ENCODE measurements around the gene UQCC3. TPM values are rescaled to one million over a fixed set of nuclear protein-coding genes. Genes with fewer than 3 reads are reported as not detected.

UQCC3 gene
- total and polyA plus RNA-seq, 2 of the 13 experiments (the other 11 are each of a cell fraction or from before 2014, with no cell fraction given), result 7.7 to 16.0 TPM

DNA sequence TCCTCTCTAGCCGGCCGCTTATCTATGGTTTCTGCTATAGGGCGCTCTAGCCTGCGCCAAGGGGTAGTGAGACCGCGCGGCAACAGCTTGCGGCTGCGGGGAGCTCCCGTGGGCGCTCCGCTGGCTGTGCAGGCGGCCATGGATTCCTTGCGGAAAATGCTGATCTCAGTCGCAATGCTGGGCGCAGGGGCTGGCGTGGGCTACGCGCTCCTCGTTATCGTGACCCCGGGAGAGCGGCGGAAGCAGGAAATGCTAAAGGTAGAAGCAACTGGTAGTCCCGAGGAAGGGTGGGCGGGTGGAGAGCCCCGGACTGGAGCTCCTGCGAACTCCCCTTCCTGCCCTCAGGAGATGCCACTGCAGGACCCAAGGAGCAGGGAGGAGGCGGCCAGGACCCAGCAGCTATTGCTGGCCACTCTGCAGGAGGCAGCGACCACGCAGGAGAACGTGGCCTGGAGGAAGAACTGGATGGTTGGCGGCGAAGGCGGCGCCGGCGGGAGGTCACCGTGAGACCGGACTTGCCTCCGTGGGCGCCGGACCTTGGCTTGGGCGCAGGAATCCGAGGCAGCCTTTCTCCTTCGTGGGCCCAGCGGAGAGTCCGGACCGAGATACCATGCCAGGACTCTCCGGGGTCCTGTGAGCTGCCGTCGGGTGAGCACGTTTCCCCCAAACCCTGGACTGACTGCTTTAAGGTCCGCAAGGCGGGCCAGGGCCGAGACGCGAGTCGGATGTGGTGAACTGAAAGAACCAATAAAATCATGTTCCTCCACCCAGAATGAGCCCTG lies at the start of gene UQCC3, which contains the start of gene LBHD1 (continued):
- TF ChIP-seq, protein P1, sequence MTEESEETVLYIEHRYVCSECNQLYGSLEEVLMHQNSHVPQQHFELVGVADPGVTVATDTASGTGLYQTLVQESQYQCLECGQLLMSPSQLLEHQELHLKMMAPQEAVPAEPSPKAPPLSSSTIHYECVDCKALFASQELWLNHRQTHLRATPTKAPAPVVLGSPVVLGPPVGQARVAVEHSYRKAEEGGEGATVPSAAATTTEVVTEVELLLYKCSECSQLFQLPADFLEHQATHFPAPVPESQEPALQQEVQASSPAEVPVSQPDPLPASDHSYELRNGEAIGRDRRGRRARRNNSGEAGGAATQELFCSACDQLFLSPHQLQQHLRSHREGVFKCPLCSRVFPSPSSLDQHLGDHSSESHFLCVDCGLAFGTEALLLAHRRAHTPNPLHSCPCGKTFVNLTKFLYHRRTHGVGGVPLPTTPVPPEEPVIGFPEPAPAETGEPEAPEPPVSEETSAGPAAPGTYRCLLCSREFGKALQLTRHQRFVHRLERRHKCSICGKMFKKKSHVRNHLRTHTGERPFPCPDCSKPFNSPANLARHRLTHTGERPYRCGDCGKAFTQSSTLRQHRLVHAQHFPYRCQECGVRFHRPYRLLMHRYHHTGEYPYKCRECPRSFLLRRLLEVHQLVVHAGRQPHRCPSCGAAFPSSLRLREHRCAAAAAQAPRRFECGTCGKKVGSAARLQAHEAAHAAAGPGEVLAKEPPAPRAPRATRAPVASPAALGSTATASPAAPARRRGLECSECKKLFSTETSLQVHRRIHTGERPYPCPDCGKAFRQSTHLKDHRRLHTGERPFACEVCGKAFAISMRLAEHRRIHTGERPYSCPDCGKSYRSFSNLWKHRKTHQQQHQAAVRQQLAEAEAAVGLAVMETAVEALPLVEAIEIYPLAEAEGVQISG (CRISPR knock-in tag; IDR thresholded peaks at IDR 0.05), result peak; percentile 99
- TF ChIP-seq KLF12 (CRISPR knock-in tag; IDR thresholded peaks at IDR 0.05; ENCODE audit: borderline replicate concordance) (peak; percentile 39; the same call in 1 of the 2 replicates), SP5 (CRISPR knock-in tag; IDR thresholded peaks at IDR 0.05; ENCODE audit: borderline replicate concordance, low read depth) (peak; percentile 11; the same call in 1 of the 2 replicates), ZKSCAN8 (CRISPR knock-in tag; IDR thresholded peaks at IDR 0.05; ENCODE audit: borderline replicate concordance) (no peak), ZNF549 (CRISPR knock-in tag; IDR thresholded peaks at IDR 0.05) (no peak), ZNF530 (CRISPR knock-in tag; IDR thresholded peaks at IDR 0.05; ENCODE audit: low read depth) (no peak), ETV5 (CRISPR knock-in tag; IDR thresholded peaks at IDR 0.05; ENCODE audit: borderline replicate concordance) (peak; percentile 45; the same call in 1 of the 2 replicates), SRSF4 (IDR thresholded peaks at IDR 0.05; ENCODE audit: low read depth, low read length, poor library complexity, severe bottlenecking) (no peak), ZNF556 (CRISPR knock-in tag; IDR thresholded peaks at IDR 0.05; ENCODE audit: borderline replicate concordance) (peak; percentile 78; the same call in 1 of the 2 replicates), HMGA1 (CRISPR knock-in tag; conservative IDR thresholded peaks at IDR 0.05) (no peak), ZNF431 (CRISPR knock-in tag; IDR thresholded peaks at IDR 0.05; ENCODE audit: borderline replicate concordance, low read depth) (peak; percentile 69; the same call in 1 of the 2 replicates), SETDB1 (CRISPR knock-in tag; IDR thresholded peaks at IDR 0.05; ENCODE audit: borderline replicate concordance) (no peak)
- TF ChIP-seq, protein P2, sequence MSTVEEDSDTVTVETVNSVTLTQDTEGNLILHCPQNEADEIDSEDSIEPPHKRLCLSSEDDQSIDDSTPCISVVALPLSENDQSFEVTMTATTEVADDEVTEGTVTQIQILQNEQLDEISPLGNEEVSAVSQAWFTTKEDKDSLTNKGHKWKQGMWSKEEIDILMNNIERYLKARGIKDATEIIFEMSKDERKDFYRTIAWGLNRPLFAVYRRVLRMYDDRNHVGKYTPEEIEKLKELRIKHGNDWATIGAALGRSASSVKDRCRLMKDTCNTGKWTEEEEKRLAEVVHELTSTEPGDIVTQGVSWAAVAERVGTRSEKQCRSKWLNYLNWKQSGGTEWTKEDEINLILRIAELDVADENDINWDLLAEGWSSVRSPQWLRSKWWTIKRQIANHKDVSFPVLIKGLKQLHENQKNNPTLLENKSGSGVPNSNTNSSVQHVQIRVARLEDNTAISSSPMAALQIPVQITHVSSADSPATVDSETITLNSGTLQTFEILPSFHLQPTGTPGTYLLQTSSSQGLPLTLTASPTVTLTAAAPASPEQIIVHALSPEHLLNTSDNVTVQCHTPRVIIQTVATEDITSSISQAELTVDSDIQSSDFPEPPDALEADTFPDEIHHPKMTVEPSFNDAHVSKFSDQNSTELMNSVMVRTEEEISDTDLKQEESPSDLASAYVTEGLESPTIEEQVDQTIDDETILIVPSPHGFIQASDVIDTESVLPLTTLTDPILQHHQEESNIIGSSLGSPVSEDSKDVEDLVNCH (CRISPR knock-in tag; IDR thresholded peaks at IDR 0.05), result no peak
- TF ChIP-seq, protein P3, sequence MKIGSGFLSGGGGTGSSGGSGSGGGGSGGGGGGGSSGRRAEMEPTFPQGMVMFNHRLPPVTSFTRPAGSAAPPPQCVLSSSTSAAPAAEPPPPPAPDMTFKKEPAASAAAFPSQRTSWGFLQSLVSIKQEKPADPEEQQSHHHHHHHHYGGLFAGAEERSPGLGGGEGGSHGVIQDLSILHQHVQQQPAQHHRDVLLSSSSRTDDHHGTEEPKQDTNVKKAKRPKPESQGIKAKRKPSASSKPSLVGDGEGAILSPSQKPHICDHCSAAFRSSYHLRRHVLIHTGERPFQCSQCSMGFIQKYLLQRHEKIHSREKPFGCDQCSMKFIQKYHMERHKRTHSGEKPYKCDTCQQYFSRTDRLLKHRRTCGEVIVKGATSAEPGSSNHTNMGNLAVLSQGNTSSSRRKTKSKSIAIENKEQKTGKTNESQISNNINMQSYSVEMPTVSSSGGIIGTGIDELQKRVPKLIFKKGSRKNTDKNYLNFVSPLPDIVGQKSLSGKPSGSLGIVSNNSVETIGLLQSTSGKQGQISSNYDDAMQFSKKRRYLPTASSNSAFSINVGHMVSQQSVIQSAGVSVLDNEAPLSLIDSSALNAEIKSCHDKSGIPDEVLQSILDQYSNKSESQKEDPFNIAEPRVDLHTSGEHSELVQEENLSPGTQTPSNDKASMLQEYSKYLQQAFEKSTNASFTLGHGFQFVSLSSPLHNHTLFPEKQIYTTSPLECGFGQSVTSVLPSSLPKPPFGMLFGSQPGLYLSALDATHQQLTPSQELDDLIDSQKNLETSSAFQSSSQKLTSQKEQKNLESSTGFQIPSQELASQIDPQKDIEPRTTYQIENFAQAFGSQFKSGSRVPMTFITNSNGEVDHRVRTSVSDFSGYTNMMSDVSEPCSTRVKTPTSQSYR (CRISPR knock-in tag; IDR thresholded peaks at IDR 0.05; ENCODE audit: borderline replicate concordance), result no peak
- TF ChIP-seq, protein P4, sequence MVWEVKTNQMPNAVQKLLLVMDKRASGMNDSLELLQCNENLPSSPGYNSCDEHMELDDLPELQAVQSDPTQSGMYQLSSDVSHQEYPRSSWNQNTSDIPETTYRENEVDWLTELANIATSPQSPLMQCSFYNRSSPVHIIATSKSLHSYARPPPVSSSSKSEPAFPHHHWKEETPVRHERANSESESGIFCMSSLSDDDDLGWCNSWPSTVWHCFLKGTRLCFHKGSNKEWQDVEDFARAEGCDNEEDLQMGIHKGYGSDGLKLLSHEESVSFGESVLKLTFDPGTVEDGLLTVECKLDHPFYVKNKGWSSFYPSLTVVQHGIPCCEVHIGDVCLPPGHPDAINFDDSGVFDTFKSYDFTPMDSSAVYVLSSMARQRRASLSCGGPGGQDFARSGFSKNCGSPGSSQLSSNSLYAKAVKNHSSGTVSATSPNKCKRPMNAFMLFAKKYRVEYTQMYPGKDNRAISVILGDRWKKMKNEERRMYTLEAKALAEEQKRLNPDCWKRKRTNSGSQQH (CRISPR knock-in tag; IDR thresholded peaks at IDR 0.05; ENCODE audit: low read depth), result peak; percentile 55; the same call in 1 of the 2 replicates
- TF ChIP-seq, protein P5, sequence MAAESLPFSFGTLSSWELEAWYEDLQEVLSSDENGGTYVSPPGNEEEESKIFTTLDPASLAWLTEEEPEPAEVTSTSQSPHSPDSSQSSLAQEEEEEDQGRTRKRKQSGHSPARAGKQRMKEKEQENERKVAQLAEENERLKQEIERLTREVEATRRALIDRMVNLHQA (CRISPR knock-in tag; IDR thresholded peaks at IDR 0.05), result no peak
